GM12891 (cell line): ENCODE data around the gene LRP1B.

Experiments
- POLR2A ChIP-seq: IDR thresholded peaks from 2 replicates; pipeline ENCODE4 v1.6.1; 2011; ENCODE audit warnings: low read depth, low read length, control low read depth
- POLR2AphosphoS5 ChIP-seq: IDR thresholded peaks from 2 replicates; pipeline ENCODE4 v1.6.1; 2011; ENCODE audit warnings: low read depth, low read length, control low read depth

DNA sequence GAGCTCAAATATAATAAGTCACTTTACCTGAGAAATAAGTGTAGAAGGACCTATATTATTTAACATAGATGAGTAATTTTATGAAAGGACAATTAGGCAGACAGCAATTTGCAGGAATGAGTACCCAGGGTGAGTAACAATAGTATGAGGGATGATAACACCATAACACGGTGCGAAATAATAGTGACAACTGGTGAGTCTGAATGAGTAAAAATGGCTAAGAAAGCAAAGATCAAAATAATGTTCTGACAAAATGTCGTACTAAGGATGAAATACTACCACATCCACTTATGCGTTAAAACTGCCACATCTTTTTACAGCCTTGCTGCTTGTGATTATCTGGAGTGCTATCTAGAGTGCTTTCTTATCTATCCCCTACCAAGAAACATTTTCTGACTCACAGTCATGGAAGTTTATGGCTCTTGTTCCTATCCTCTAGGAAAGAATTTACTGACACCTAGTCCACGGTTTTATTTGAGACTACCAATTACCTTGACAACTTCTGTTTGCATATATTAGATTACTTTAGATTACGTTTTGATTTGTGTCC is 929.7 kb downstream of the LRP1B start:
- TF ChIP-seq POLR2A (no peak), POLR2AphosphoS5 (no peak)
